ENCODE measurements around the gene GSE1. TPM values are rescaled to one million over a fixed set of nuclear protein-coding genes. Genes with fewer than 3 reads are reported as not detected.

The GSE1 gene
- 18.7 TPM for polyA plus RNA-seq (2012; ENCODE audit: low read depth, missing spikeins)

GRCh38 chr16:85612801-85613603 lies at the start of gene GSE1:
Gene GSE1, plus strand, starts transcription at chr16:85613322. Its CDS starts 70 bp downstream, at chr16:85613392.
- no peak for TF ChIP-seq TAF1 (IDR thresholded peaks at IDR 0.05; ENCODE audit: low read depth, low read length)
- TF ChIP-seq POLR2A (IDR thresholded peaks at IDR 0.05; ENCODE audit: low read depth, low read length): no peak
- TF ChIP-seq SPI1 (IDR thresholded peaks at IDR 0.05; ENCODE audit: low read depth, low read length): no peak
- no peak for TF ChIP-seq POLR2AphosphoS5 (IDR thresholded peaks at IDR 0.05; ENCODE audit: low read depth, low read length)
- TF ChIP-seq POU2F2 (IDR thresholded peaks at IDR 0.05; ENCODE audit: low read depth, low read length): no peak
- no peak for TF ChIP-seq PAX5 (IDR thresholded peaks at IDR 0.05; ENCODE audit: insufficient read depth, low read length, severe bottlenecking)
- DNase-seq (ENCODE audit: insufficient read length, low spot score): peak; percentile 92
- peak; percentile 96 for FAIRE-seq

GRCh38 chr16:85563515-85564276 lies 49.4 kb upstream of the GSE1 start:
- DNase-seq (ENCODE audit: insufficient read length, low spot score) (no peak), FAIRE-seq (no peak)
- no peak for TF ChIP-seq POU2F2 (IDR thresholded peaks at IDR 0.05; ENCODE audit: low read depth, low read length)
- TF ChIP-seq SPI1 (IDR thresholded peaks at IDR 0.05; ENCODE audit: low read depth, low read length): no peak
- no peak for TF ChIP-seq TAF1 (IDR thresholded peaks at IDR 0.05; ENCODE audit: low read depth, low read length)
- no peak for TF ChIP-seq POLR2AphosphoS5 (IDR thresholded peaks at IDR 0.05; ENCODE audit: low read depth, low read length)
- TF ChIP-seq POLR2A (IDR thresholded peaks at IDR 0.05; ENCODE audit: low read depth, low read length): no peak
- TF ChIP-seq PAX5 (IDR thresholded peaks at IDR 0.05; ENCODE audit: insufficient read depth, low read length, severe bottlenecking): no peak

- DNase-seq (ENCODE audit: insufficient read length, low spot score) (no peak), FAIRE-seq (peak; percentile 85)
- TF ChIP-seq SPI1 (IDR thresholded peaks at IDR 0.05; ENCODE audit: low read depth, low read length) (no peak), POLR2AphosphoS5 (IDR thresholded peaks at IDR 0.05; ENCODE audit: low read depth, low read length) (no peak), POLR2A (IDR thresholded peaks at IDR 0.05; ENCODE audit: low read depth, low read length) (no peak), POU2F2 (IDR thresholded peaks at IDR 0.05; ENCODE audit: low read depth, low read length) (no peak), PAX5 (IDR thresholded peaks at IDR 0.05; ENCODE audit: insufficient read depth, low read length, severe bottlenecking) (no peak), TAF1 (IDR thresholded peaks at IDR 0.05; ENCODE audit: low read depth, low read length) (no peak)
Measured at GRCh38 chr16:85564277-85565051, 48.7 kb upstream of the GSE1 start.

DNA sequence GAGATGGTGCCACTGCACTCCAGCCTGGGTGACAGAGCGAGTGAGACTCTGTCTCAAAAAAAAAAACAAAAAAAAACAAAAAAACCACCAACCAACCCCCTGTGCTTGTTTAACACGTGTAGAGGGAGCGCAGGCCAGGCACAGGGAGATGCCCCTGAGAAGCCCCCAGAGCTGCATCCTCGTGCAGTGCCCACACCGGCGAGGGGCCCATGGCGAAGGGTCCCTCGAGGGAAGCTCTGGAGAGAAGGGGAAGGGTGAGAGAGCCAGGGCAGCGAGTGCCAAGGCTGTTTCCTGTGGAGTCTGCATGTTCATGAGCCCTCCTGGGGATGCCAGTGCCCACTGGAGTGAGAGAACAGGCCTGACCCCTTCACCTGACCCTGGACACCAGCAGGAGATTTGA lies 47.8 kb upstream of the GSE1 start:
- FAIRE-seq (no peak), DNase-seq (ENCODE audit: insufficient read length, low spot score) (no peak)
- TF ChIP-seq TAF1 (IDR thresholded peaks at IDR 0.05; ENCODE audit: low read depth, low read length): no peak
- no peak for TF ChIP-seq SPI1 (IDR thresholded peaks at IDR 0.05; ENCODE audit: low read depth, low read length)
- no peak for TF ChIP-seq POLR2AphosphoS5 (IDR thresholded peaks at IDR 0.05; ENCODE audit: low read depth, low read length)
- no peak for TF ChIP-seq POU2F2 (IDR thresholded peaks at IDR 0.05; ENCODE audit: low read depth, low read length)
- no peak for TF ChIP-seq PAX5 (IDR thresholded peaks at IDR 0.05; ENCODE audit: insufficient read depth, low read length, severe bottlenecking)
- TF ChIP-seq POLR2A (IDR thresholded peaks at IDR 0.05; ENCODE audit: low read depth, low read length): no peak

- no peak for FAIRE-seq
- TF ChIP-seq POLR2AphosphoS5 (IDR thresholded peaks at IDR 0.05; ENCODE audit: low read depth, low read length): no peak
- TF ChIP-seq POLR2A (IDR thresholded peaks at IDR 0.05; ENCODE audit: low read depth, low read length): no peak
- TF ChIP-seq SPI1 (IDR thresholded peaks at IDR 0.05; ENCODE audit: low read depth, low read length): no peak
- TF ChIP-seq PAX5 (IDR thresholded peaks at IDR 0.05; ENCODE audit: insufficient read depth, low read length, severe bottlenecking): no peak
- no peak for TF ChIP-seq TAF1 (IDR thresholded peaks at IDR 0.05; ENCODE audit: low read depth, low read length)
- TF ChIP-seq POU2F2 (IDR thresholded peaks at IDR 0.05; ENCODE audit: low read depth, low read length): no peak
- DNase-seq (ENCODE audit: insufficient read length, low spot score): no peak
Measured at GRCh38 chr16:85565801-85566526, 47.2 kb upstream of the GSE1 start.

- no peak for TF ChIP-seq TAF1 (IDR thresholded peaks at IDR 0.05; ENCODE audit: low read depth, low read length)
- TF ChIP-seq POU2F2 (IDR thresholded peaks at IDR 0.05; ENCODE audit: low read depth, low read length): no peak
- no peak for TF ChIP-seq POLR2AphosphoS5 (IDR thresholded peaks at IDR 0.05; ENCODE audit: low read depth, low read length)
- no peak for TF ChIP-seq SPI1 (IDR thresholded peaks at IDR 0.05; ENCODE audit: low read depth, low read length)
- no peak for TF ChIP-seq POLR2A (IDR thresholded peaks at IDR 0.05; ENCODE audit: low read depth, low read length)
- TF ChIP-seq PAX5 (IDR thresholded peaks at IDR 0.05; ENCODE audit: insufficient read depth, low read length, severe bottlenecking): no peak
- FAIRE-seq (no peak), DNase-seq (ENCODE audit: insufficient read length, low spot score) (no peak)
Measured at GRCh38 chr16:85566561-85567100, 46.5 kb upstream of the GSE1 start.

- FAIRE-seq: no peak
- DNase-seq (ENCODE audit: insufficient read length, low spot score): no peak
- TF ChIP-seq POU2F2 (IDR thresholded peaks at IDR 0.05; ENCODE audit: low read depth, low read length) (no peak), POLR2AphosphoS5 (IDR thresholded peaks at IDR 0.05; ENCODE audit: low read depth, low read length) (no peak)
Measured at GRCh38 chr16:85567101-85567866, 45.8 kb upstream of the GSE1 start.

DNA sequence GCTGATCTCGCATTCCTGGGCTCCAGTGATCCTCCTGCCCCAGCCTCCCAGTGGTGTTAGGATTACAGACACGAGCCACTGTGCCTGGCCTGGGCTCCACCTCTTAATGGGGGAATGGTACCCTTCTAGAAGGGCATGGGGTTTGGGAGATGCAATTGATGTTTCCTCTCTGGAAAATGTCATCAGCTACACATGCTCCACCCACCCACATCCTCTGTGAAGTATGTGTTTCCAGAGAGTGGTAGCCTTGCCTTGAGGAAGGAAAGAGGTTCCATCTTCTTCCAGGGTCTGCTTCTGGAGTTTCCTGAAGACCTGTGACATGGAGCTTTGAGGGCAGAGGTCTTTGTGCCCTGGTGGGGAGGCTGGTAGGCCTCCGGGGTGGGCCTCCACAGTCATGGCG lies 45.2 kb upstream of the GSE1 start:
- TF ChIP-seq POU2F2 (IDR thresholded peaks at IDR 0.05; ENCODE audit: low read depth, low read length) (no peak), PAX5 (IDR thresholded peaks at IDR 0.05; ENCODE audit: insufficient read depth, low read length, severe bottlenecking) (no peak), TAF1 (IDR thresholded peaks at IDR 0.05; ENCODE audit: low read depth, low read length) (no peak), POLR2AphosphoS5 (IDR thresholded peaks at IDR 0.05; ENCODE audit: low read depth, low read length) (no peak), POLR2A (IDR thresholded peaks at IDR 0.05; ENCODE audit: low read depth, low read length) (no peak), SPI1 (IDR thresholded peaks at IDR 0.05; ENCODE audit: low read depth, low read length) (no peak)
- DNase-seq (ENCODE audit: insufficient read length, low spot score): no peak
- FAIRE-seq: no peak
